SKM-1 treated with dmso at 0.1 percent for 144 hours (cell line): Measurements from ENCODE around the gene SLC7A14.

Experiments
- DNase-seq: peaks from one replicate; lab custom pipeline; 2025; ENCODE audit not compliant: unreplicated experiment; lab: John Stamatoyannopoulos, UW

SLC7A14 gene

GRCh38 chr3:170431054-170431453, 154.8 kb downstream of the SLC7A14 start:
- DNase-seq = no peak

GRCh38 chr3:170429050-170429449, 156.8 kb downstream of the SLC7A14 start:
- peak; percentile 11 for DNase-seq

- DNase-seq = no peak
Observed at GRCh38 chr3:170428095-170428494, 157.8 kb downstream of the SLC7A14 start.

GRCh38 chr3:170426240-170426797, 159.6 kb downstream of the SLC7A14 start:
- DNase-seq = no peak

- no peak for DNase-seq
Observed at GRCh38 chr3:170425491-170426239, 160.2 kb downstream of the SLC7A14 start.

GRCh38 chr3:170424879-170425278, 161.0 kb downstream of the SLC7A14 start:
- no peak for DNase-seq

- DNase-seq = no peak
Observed at GRCh38 chr3:170423001-170423615, 162.8 kb downstream of the SLC7A14 start.

- DNase-seq = no peak
Observed at GRCh38 chr3:170421758-170422157, 164.1 kb downstream of the SLC7A14 start.

GRCh38 chr3:170421111-170421641, 164.7 kb downstream of the SLC7A14 start:
- DNase-seq = no peak

GRCh38 chr3:170420307-170420821, 165.5 kb downstream of the SLC7A14 start:
- no peak for DNase-seq

GRCh38 chr3:170419557-170420087, 166.3 kb downstream of the SLC7A14 start:
- no peak for DNase-seq

GRCh38 chr3:170418422-170419398, 167.2 kb downstream of the SLC7A14 start, which contains the start of gene CLDN11:
Gene CLDN11, plus strand, starts transcription at chr3:170418868. Its CDS starts 199 bp downstream, at chr3:170419067.
- no peak for DNase-seq

GRCh38 chr3:170417090-170417489, 168.8 kb downstream of the SLC7A14 start:
- no peak for DNase-seq

- peak; percentile 51 for DNase-seq
Observed at GRCh38 chr3:170414202-170414663, 171.6 kb downstream of the SLC7A14 start.

- no peak for DNase-seq
Observed at GRCh38 chr3:170413291-170413690, 172.6 kb downstream of the SLC7A14 start.

GRCh38 chr3:170410428-170411029, 175.3 kb downstream of the SLC7A14 start:
- peak; percentile 17 for DNase-seq
